ENCODE data around the gene GJB2. TPM values are rescaled to one million over a fixed set of nuclear protein-coding genes. Genes with fewer than 3 reads are reported as not detected.

Gene GJB2
- total and polyA plus RNA-seq, 2 experiments from 2014 or later: 0.11 to 0.20 TPM

- H2AFZ ChIP-seq: no peak overlapping the region
- H3K4me2 ChIP-seq (ENCODE audit: unreplicated experiment): no peak overlapping the region
- TF ChIP-seq EZH2phosphoT487 (IDR thresholded peaks at IDR 0.05; ENCODE audit: insufficient read depth, low read depth): no peak
- TF ChIP-seq EZH2 (IDR thresholded peaks at IDR 0.05; ENCODE audit: insufficient read depth, poor library complexity, severe bottlenecking): no peak
- no peaks in the 10 kb centered on the region for H3K9me2 ChIP-seq (ENCODE audit: insufficient read depth)
- no peaks in the 10 kb centered on the region for H3K9me3 ChIP-seq (ENCODE audit: low read depth)
- no peak overlapping the region for H3K4me3 ChIP-seq
- in situ Hi-C loops (cut with MboI): no loop called here
- no peaks in the 10 kb centered on the region for H3F3A ChIP-seq (ENCODE audit: insufficient read depth)
- no peaks in the 10 kb centered on the region for H4K20me1 ChIP-seq (ENCODE audit: insufficient read depth)
- no peak overlapping the region for H3K27ac ChIP-seq
- no peak overlapping the region for H3K9ac ChIP-seq
- WGBS, 2 experiments (ENCODE audit: low coverage in 1 of 2, low lambda C conversion rate in 2 of 2, missing lambda C conversion rate in 2 of 2): 75 to 76% methylated on average over 1 of the region's 1 CpG
- H3K79me2 ChIP-seq (ENCODE audit: insufficient read depth): no peaks in the 10 kb centered on the region
- no peaks in the 10 kb centered on the region for H3K36me3 ChIP-seq (ENCODE audit: low read depth)
- DNase-seq: no peak
- H3K4me1 ChIP-seq (ENCODE audit: insufficient read depth): no peaks in the 10 kb centered on the region
- peaks cover 10% of the 10 kb centered on the region; the same call in 1 of the 2 replicates for H3K27me3 ChIP-seq (replicated peaks; ENCODE audit: insufficient read depth)
These were observed 46.4 kb downstream of the GJB2 start for GRCh38 chr13:20146381-20146780.

DNA sequence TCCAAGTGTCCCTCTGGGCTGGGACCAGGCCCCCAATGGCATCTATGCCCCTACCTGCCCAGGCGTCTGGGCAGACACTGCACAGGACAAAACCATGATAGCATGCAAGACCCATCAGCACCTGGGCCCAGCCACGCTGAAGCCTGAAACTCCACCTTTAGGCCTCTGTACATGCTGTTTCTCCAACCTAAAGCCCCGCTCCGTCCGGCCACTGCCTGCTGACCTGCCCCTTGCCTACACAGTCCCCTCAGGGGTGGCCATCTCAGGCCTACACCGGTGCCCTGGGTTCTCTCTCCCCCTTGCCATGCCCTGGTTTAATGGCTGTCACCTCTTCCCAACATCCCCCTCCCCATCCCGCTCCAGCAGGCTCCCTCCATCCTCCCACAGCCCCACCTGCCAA lies 47.2 kb downstream of the GJB2 start:
- H3K4me1 ChIP-seq (ENCODE audit: insufficient read depth): no peaks in the 10 kb centered on the region
- no peak overlapping the region for H3K9ac ChIP-seq
- H3K4me2 ChIP-seq (ENCODE audit: unreplicated experiment): no peak overlapping the region
- no peak overlapping the region for H3K27ac ChIP-seq
- H3K27me3 ChIP-seq (replicated peaks; ENCODE audit: insufficient read depth): peaks cover 10% of the 10 kb centered on the region; the same call in 1 of the 2 replicates
- no peaks in the 10 kb centered on the region for H3F3A ChIP-seq (ENCODE audit: insufficient read depth)
- H3K4me3 ChIP-seq: no peak overlapping the region
- in situ Hi-C loops (cut with MboI): no loop called here
- no peaks in the 10 kb centered on the region for H4K20me1 ChIP-seq (ENCODE audit: insufficient read depth)
- no peak for DNase-seq
- H3K9me2 ChIP-seq (ENCODE audit: insufficient read depth): no peaks in the 10 kb centered on the region
- H3K9me3 ChIP-seq (ENCODE audit: low read depth): no peaks in the 10 kb centered on the region
- no peak overlapping the region for H2AFZ ChIP-seq
- 68 to 82% methylated on average over 6 to 7 of the region's 7 CpGs for WGBS, 2 experiments (ENCODE audit: low coverage in 1 of 2, low lambda C conversion rate in 2 of 2, missing lambda C conversion rate in 2 of 2)
- H3K36me3 ChIP-seq (ENCODE audit: low read depth): no peaks in the 10 kb centered on the region
- no peak for TF ChIP-seq EZH2phosphoT487 (IDR thresholded peaks at IDR 0.05; ENCODE audit: insufficient read depth, low read depth)
- no peak for TF ChIP-seq EZH2 (IDR thresholded peaks at IDR 0.05; ENCODE audit: insufficient read depth, poor library complexity, severe bottlenecking)
- no peaks in the 10 kb centered on the region for H3K79me2 ChIP-seq (ENCODE audit: insufficient read depth)

- Histone ChIP-seq H3K9me3 (ENCODE audit: low read depth) (no peaks in the 10 kb centered on the region), H3K9ac (no peak overlapping the region), H3F3A (ENCODE audit: insufficient read depth) (no peaks in the 10 kb centered on the region), H3K4me3 (no peak overlapping the region), H3K4me2 (ENCODE audit: unreplicated experiment) (no peak overlapping the region), H3K27me3 (replicated peaks; ENCODE audit: insufficient read depth) (peaks cover 10% of the 10 kb centered on the region; the same call in 1 of the 2 replicates), H2AFZ (no peak overlapping the region), H3K27ac (no peak overlapping the region), H4K20me1 (ENCODE audit: insufficient read depth) (no peaks in the 10 kb centered on the region), H3K79me2 (ENCODE audit: insufficient read depth) (no peaks in the 10 kb centered on the region), H3K9me2 (ENCODE audit: insufficient read depth) (no peaks in the 10 kb centered on the region), H3K4me1 (ENCODE audit: insufficient read depth) (no peaks in the 10 kb centered on the region), H3K36me3 (ENCODE audit: low read depth) (no peaks in the 10 kb centered on the region)
- in situ Hi-C loops (cut with MboI): no loop called here
- no peak for DNase-seq
- TF ChIP-seq EZH2phosphoT487 (IDR thresholded peaks at IDR 0.05; ENCODE audit: insufficient read depth, low read depth) (no peak), EZH2 (IDR thresholded peaks at IDR 0.05; ENCODE audit: insufficient read depth, poor library complexity, severe bottlenecking) (no peak)
- WGBS, 2 experiments (ENCODE audit: low coverage in 1 of 2, low lambda C conversion rate in 2 of 2, missing lambda C conversion rate in 2 of 2): 55 to 61% methylated on average over 12 of the region's 12 CpGs
These were observed 48.4 kb downstream of the GJB2 start for GRCh38 chr13:20144141-20144850.

- DNase-seq: no peak
- H3K4me2 ChIP-seq (ENCODE audit: unreplicated experiment): no peak overlapping the region
- no peaks in the 10 kb centered on the region for H3F3A ChIP-seq (ENCODE audit: insufficient read depth)
- H3K79me2 ChIP-seq (ENCODE audit: insufficient read depth): no peaks in the 10 kb centered on the region
- H3K27me3 ChIP-seq (replicated peaks; ENCODE audit: insufficient read depth): peaks cover 10% of the 10 kb centered on the region; the same call in 1 of the 2 replicates
- TF ChIP-seq EZH2 (IDR thresholded peaks at IDR 0.05; ENCODE audit: insufficient read depth, poor library complexity, severe bottlenecking) (no peak), EZH2phosphoT487 (IDR thresholded peaks at IDR 0.05; ENCODE audit: insufficient read depth, low read depth) (no peak)
- H4K20me1 ChIP-seq (ENCODE audit: insufficient read depth): no peaks in the 10 kb centered on the region
- 75 to 76% methylated on average over 30 of the region's 30 CpGs for WGBS, 2 experiments (ENCODE audit: low coverage in 1 of 2, low lambda C conversion rate in 2 of 2, missing lambda C conversion rate in 2 of 2)
- H3K9me3 ChIP-seq (ENCODE audit: low read depth): no peaks in the 10 kb centered on the region
- H3K36me3 ChIP-seq (ENCODE audit: low read depth): no peaks in the 10 kb centered on the region
- H3K4me1 ChIP-seq (ENCODE audit: insufficient read depth): no peaks in the 10 kb centered on the region
- no peak overlapping the region for H3K4me3 ChIP-seq
- H3K27ac ChIP-seq: no peak overlapping the region
- no peak overlapping the region for H2AFZ ChIP-seq
- in situ Hi-C loops (cut with MboI): no loop called here
- no peak overlapping the region for H3K9ac ChIP-seq
- no peaks in the 10 kb centered on the region for H3K9me2 ChIP-seq (ENCODE audit: insufficient read depth)
These were observed 49.7 kb downstream of the GJB2 start for GRCh38 chr13:20142927-20143480.

All from GM23248 (cell line).